Breast epithelium (tissue), 4 donors: ENCODE data around the gene SPRN. TPM values are rescaled to one million over a fixed set of nuclear protein-coding genes. Genes with fewer than 3 reads are reported as not detected.
A peak's percentile ranks its signal among the peaks of the same experiment; 100 is the strongest.

Source experiments
- DNase-seq, 2 donors: peaks; one replicate each; pipeline ENCODE4 v3.0.0-alpha.2; 2019; ENCODE audit warnings: low spot score in 2 of 2
- H3K27ac ChIP-seq, 2 donors: fragments of 200-600 bp; sonication (generic) in 1 of 2; one replicate each; pipeline ENCODE4 v1.5.1; 2016 to 2019; ENCODE audit warnings: mild to moderate bottlenecking in 1 of 2
- H3K27me3 ChIP-seq, 2 donors: fragments of 200-600 bp; sonication (generic) in 1 of 2; one replicate each; pipeline versions ENCODE4 v1.5.1 to v1.6.0; 2017 to 2019; ENCODE audit warnings: control low read depth in 1 of 2, mild to moderate bottlenecking in 1 of 2
- H3K36me3 ChIP-seq: fragments of 200-600 bp; one replicate; pipeline ENCODE4 v1.5.1; 2019
- H3K4me1 ChIP-seq, 2 donors: fragments of 200-600 bp; sonication (generic); one replicate each; pipeline ENCODE4 v1.5.1; 2016 to 2019; ENCODE audit warnings: control low read depth in 1 of 2
- H3K4me3 ChIP-seq, 3 donors: fragments of 200-600 bp; sonication (generic); 1 replicate in 2 of 3; 2 replicates in 1 of 3; pipeline ENCODE4 v1.5.1; 2016 to 2019; ENCODE audit warnings: mild to moderate bottlenecking in 3 of 3, moderate library complexity in 2 of 3
- H3K9me3 ChIP-seq, 2 donors: fragments of 200-600 bp; sonication (generic) in 1 of 2; one replicate each; pipeline ENCODE4 v1.5.1; 2016 to 2019; ENCODE audit warnings: control low read depth in 1 of 2
- CTCF ChIP-seq, 3 donors: fragments of 450-650 bp; IDR thresholded peaks; one replicate each; pipeline ENCODE4 v1.5.1; 2016 to 2017; ENCODE audit warnings: antibody characterized with exemption in 3 of 3, mild to moderate bottlenecking in 3 of 3, moderate library complexity in 3 of 3
- POLR2A ChIP-seq: fragments of 450-650 bp; IDR thresholded peaks from one replicate; pipeline ENCODE4 v1.6.1; 2016; ENCODE audit warnings: antibody characterized with exemption, mild to moderate bottlenecking, moderate library complexity
- POLR2AphosphoS5 ChIP-seq, 3 donors: sonication (generic); formaldehyde crosslinking; IDR thresholded peaks; one replicate each; pipeline ENCODE4 v1.6.1; 2017; ENCODE audit warnings: antibody characterized with exemption in 3 of 3
- intact Hi-C: fragments of 100-400 bp; cut with DNase I; formaldehyde crosslinking; loops from one replicate; pipeline ENCODE4 v1.15.1; 2023; ENCODE audit warnings: low total_unique reads
- total RNA-seq, 3 donors: library from RNA; depleted of rRNA; stranded (reverse); fragments of >200 nt; gene quantifications; one replicate each; pipeline ENCODE4 v1.1.0, GENCODE V29; 2016

Gene SPRN
- total RNA-seq, 3 donors from 2014 or later, result 0.33 TPM; not detected in 2

GRCh38 chr10:133453516-133454203, 29.2 kb upstream of the SPRN start, which contains the start of gene SCART1:
SCART1 (plus strand) TSS chr10:133453945; CDS start chr10:133453998, 53 bp downstream.
- TF ChIP-seq POLR2A (no peak), CTCF (IDR thresholded peaks at IDR 0.05) (no peak), POLR2AphosphoS5 (IDR thresholded peaks at IDR 0.05) (no peak)

DNA sequence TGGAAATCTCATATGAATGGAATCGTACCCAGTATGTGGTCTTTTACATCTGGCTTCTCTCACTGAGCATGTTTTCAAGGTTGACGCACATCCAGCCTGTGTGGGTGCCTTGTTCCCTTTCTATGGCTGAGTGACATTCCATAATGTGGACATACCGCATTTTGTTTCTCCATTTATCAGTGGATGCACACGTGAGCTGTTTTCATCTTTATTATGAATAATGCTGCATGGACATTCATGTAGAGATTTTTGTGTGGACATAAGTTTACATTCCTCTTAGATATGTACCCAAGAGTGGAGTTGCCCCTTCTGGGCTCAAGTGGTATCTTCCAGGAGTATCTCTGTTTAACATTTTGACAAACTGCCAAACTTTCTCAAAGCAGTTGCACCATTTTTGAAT, 28.0 kb upstream of the SPRN start:
- peaks cover 8 to 20% of the 10 kb centered on the region in 2 donors for H3K9me3 ChIP-seq
- no peak overlapping the region for H3K4me3 ChIP-seq
- no peak overlapping the region for H3K27ac ChIP-seq
- intact Hi-C loops, result no loop called here
- no peak for DNase-seq
- no peaks in the 10 kb centered on the region for H3K27me3 ChIP-seq
- no peak for TF ChIP-seq CTCF (IDR thresholded peaks at IDR 0.05)
- TF ChIP-seq POLR2A, result no peak
- no peak for TF ChIP-seq POLR2AphosphoS5 (IDR thresholded peaks at IDR 0.05)
- no peaks in the 10 kb centered on the region for H3K4me1 ChIP-seq
- H3K36me3 ChIP-seq, result no peaks in the 10 kb centered on the region

More at GRCh38 chr10:133453516-133454203, 29.2 kb upstream of the SPRN start, which contains the start of gene SCART1:
- DNase-seq, result peak in 1 of 2 donors; percentile 35
- Histone ChIP-seq H3K4me3 (no peak within 1 kb of the TSS), H3K27me3 (no peaks in the 10 kb centered on the region), H3K27ac (no peak within 1 kb of the TSS), H3K9me3 (peaks cover 4 to 9% of the 10 kb centered on the region in 2 donors), H3K4me1 (no peaks in the 10 kb centered on the region), H3K36me3 (no peaks in the 10 kb centered on the region)
- intact Hi-C loops, result no loop called here

GRCh38 chr10:133451346-133451745, 26.9 kb upstream of the SPRN start:
- no peak for DNase-seq
- no peaks in the 10 kb centered on the region for H3K27me3 ChIP-seq
- no peak for TF ChIP-seq POLR2A
- no peak for TF ChIP-seq POLR2AphosphoS5 (IDR thresholded peaks at IDR 0.05)
- TF ChIP-seq CTCF (IDR thresholded peaks at IDR 0.05), result no peak
- peaks cover 19 to 31% of the 10 kb centered on the region in 2 donors for H3K9me3 ChIP-seq
- H3K4me3 ChIP-seq, result no peak overlapping the region
- intact Hi-C loops, result no loop called here
- no peak overlapping the region for H3K27ac ChIP-seq
- H3K36me3 ChIP-seq, result no peaks in the 10 kb centered on the region
- H3K4me1 ChIP-seq, result no peaks in the 10 kb centered on the region

DNA sequence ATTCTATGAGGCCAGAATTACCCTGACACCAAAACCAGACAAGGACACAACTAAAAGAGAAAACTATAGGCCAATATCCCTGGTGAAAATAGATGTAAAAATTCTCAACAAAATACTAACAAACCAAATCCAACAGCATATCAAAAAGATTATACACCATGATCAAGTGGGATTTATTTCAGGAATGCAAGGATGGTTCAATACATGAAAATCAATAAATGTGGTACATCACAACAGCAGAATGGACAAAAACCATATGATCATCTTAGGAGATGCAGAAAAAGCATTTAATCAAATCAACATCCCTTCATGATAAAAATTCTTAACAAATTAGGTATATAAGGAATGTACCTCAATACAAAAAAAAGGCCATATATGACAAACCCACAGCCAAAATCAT, 23.7 kb upstream of the SPRN start:
- Histone ChIP-seq H3K36me3 (no peaks in the 10 kb centered on the region), H3K4me3 (no peak overlapping the region), H3K9me3 (peaks cover 36 to 40% of the 10 kb centered on the region in 2 donors), H3K4me1 (no peaks in the 10 kb centered on the region), H3K27ac (no peak overlapping the region), H3K27me3 (no peaks in the 10 kb centered on the region)
- TF ChIP-seq CTCF (IDR thresholded peaks at IDR 0.05), result no peak
- TF ChIP-seq POLR2A, result no peak
- TF ChIP-seq POLR2AphosphoS5 (IDR thresholded peaks at IDR 0.05), result no peak
- DNase-seq, result no peak
- intact Hi-C loops, result no loop called here

DNA sequence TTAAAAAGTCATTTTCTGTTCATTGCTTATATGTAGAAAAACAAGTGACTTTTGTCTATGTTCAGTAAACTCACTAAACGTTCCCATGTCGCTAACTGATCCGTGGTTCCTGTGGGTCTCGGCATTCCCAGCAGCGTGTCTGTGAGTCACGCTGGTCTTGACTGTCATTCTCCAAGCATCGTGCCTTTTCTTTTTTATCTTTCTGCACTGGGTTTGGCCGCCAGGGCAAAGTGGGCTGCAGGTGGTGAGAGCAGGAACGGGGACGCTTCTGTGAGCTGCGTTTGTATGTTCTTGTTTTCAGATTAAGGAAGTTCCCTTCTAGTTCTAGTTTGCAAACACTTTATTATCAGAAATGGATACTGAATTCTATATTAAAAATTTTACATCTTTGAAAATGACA, 22.6 kb upstream of the SPRN start:
- intact Hi-C loops, result no loop called here
- Histone ChIP-seq H3K27me3 (no peaks in the 10 kb centered on the region), H3K36me3 (no peaks in the 10 kb centered on the region), H3K4me1 (no peaks in the 10 kb centered on the region), H3K9me3 (peaks cover 36 to 40% of the 10 kb centered on the region in 2 donors), H3K27ac (no peak overlapping the region), H3K4me3 (no peak overlapping the region)
- no peak for DNase-seq
- no peak for TF ChIP-seq POLR2AphosphoS5 (IDR thresholded peaks at IDR 0.05)
- no peak for TF ChIP-seq CTCF (IDR thresholded peaks at IDR 0.05)
- no peak for TF ChIP-seq POLR2A
